ENCODE data around the gene CERS2. TPM values are rescaled to one million over a fixed set of nuclear protein-coding genes. Genes with fewer than 3 reads are reported as not detected.

Gene CERS2
- total RNA-seq, 1 experiment from 2014 or later = 348 TPM

DNA sequence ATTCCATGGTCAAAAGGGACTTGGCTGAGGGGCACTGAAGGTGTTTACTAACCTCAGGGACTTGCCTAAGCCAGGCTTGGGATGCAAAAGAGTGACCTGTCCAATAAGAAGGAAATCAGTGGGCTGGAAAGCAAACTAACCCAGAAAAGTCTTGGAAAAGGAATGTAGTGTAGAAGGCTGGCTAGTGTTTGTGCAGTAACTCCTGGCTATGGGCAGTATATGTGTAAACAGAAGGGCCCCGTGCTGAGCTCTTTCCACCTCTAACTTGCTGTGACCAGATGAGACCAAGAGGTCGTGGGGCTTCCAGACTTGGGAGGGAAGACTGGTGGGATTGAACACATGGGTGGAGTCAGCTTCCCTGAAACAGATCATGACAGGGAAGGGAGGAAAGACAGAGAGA, 28.0 kb upstream of the CERS2 start:
- no peaks in the 10 kb centered on the region for H3K27me3 ChIP-seq (ENCODE audit: control insufficient read depth, insufficient read depth, low read length)
- no peak overlapping the region for H3K27ac ChIP-seq (ENCODE audit: low read length)
- H3K36me3 ChIP-seq (ENCODE audit: control insufficient read depth, insufficient read depth, low read length) = no peaks in the 10 kb centered on the region
- no peak overlapping the region for H3K4me3 ChIP-seq (ENCODE audit: low read depth in 2 of 2, low read length in 2 of 2)
- no peak for DNase-seq (ENCODE audit: low read depth, low spot score)
- ChIA-PET CTCF (no interaction called here), POLR2A (no interaction called here)
- ATAC-seq = no peak
- TF ChIP-seq, protein P1, sequence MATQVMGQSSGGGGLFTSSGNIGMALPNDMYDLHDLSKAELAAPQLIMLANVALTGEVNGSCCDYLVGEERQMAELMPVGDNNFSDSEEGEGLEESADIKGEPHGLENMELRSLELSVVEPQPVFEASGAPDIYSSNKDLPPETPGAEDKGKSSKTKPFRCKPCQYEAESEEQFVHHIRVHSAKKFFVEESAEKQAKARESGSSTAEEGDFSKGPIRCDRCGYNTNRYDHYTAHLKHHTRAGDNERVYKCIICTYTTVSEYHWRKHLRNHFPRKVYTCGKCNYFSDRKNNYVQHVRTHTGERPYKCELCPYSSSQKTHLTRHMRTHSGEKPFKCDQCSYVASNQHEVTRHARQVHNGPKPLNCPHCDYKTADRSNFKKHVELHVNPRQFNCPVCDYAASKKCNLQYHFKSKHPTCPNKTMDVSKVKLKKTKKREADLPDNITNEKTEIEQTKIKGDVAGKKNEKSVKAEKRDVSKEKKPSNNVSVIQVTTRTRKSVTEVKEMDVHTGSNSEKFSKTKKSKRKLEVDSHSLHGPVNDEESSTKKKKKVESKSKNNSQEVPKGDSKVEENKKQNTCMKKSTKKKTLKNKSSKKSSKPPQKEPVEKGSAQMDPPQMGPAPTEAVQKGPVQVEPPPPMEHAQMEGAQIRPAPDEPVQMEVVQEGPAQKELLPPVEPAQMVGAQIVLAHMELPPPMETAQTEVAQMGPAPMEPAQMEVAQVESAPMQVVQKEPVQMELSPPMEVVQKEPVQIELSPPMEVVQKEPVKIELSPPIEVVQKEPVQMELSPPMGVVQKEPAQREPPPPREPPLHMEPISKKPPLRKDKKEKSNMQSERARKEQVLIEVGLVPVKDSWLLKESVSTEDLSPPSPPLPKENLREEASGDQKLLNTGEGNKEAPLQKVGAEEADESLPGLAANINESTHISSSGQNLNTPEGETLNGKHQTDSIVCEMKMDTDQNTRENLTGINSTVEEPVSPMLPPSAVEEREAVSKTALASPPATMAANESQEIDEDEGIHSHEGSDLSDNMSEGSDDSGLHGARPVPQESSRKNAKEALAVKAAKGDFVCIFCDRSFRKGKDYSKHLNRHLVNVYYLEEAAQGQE (IDR thresholded peaks at IDR 0.05; ENCODE audit: insufficient read depth in 1 of 2, low read depth in 2 of 2, low read length in 1 of 2) = no peak
- TF ChIP-seq SIN3A (IDR thresholded peaks at IDR 0.05; ENCODE audit: borderline replicate concordance, insufficient read depth, low read depth, low read length) = no peak
- TF ChIP-seq, protein P2, sequence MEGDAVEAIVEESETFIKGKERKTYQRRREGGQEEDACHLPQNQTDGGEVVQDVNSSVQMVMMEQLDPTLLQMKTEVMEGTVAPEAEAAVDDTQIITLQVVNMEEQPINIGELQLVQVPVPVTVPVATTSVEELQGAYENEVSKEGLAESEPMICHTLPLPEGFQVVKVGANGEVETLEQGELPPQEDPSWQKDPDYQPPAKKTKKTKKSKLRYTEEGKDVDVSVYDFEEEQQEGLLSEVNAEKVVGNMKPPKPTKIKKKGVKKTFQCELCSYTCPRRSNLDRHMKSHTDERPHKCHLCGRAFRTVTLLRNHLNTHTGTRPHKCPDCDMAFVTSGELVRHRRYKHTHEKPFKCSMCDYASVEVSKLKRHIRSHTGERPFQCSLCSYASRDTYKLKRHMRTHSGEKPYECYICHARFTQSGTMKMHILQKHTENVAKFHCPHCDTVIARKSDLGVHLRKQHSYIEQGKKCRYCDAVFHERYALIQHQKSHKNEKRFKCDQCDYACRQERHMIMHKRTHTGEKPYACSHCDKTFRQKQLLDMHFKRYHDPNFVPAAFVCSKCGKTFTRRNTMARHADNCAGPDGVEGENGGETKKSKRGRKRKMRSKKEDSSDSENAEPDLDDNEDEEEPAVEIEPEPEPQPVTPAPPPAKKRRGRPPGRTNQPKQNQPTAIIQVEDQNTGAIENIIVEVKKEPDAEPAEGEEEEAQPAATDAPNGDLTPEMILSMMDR (IDR thresholded peaks at IDR 0.05) = no peak
- TF ChIP-seq POLR2AphosphoS5 (IDR thresholded peaks at IDR 0.05; ENCODE audit: low read depth, low read length) = no peak
- TF ChIP-seq TCF7L2 (IDR thresholded peaks at IDR 0.05; ENCODE audit: low read depth, low read length) = no peak
- no peaks in the 10 kb centered on the region for H3K4me1 ChIP-seq (ENCODE audit: control insufficient read depth, insufficient read depth, low read length)
- in situ Hi-C loops (cut with HindIII; ENCODE audit: low pct_unique_long_range_greater_than_20kb, low sequenced_read_pairs) = no loop called here
- no peaks in the 10 kb centered on the region for H3K9me3 ChIP-seq (ENCODE audit: control insufficient read depth, insufficient read depth, low read depth, low read length)
- intact Hi-C loops (cut with micrococcal nuclease; ENCODE audit: unreplicated experiment) = no loop called here
- no TSS peak for BruUV-seq (replicated peaks)

DNA sequence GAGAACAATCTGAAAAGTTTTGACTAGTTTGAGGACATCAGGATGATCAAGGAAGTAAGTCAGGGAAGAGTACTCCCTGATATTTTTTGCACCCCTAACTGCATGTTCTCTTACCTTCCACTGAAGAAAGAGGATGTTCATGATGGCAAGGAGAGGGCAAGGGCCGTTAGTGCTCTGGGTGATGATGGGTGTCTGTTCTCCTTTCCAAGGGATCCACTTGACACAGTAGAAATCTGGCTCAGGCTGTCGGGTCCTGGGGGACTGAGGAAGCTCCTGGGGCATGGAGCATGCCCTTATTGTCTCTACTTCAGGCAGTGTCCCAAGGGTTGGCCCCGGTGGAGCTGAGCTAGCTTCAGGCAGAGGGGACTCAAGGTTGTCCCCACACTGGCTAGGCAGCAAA, 27.4 kb upstream of the CERS2 start:
- no peak for ATAC-seq
- Histone ChIP-seq H3K4me3 (ENCODE audit: low read depth in 2 of 2, low read length in 2 of 2) (no peak overlapping the region), H3K27ac (ENCODE audit: low read length) (no peak overlapping the region), H3K9me3 (ENCODE audit: control insufficient read depth, insufficient read depth, low read depth, low read length) (no peaks in the 10 kb centered on the region), H3K36me3 (ENCODE audit: control insufficient read depth, insufficient read depth, low read length) (no peaks in the 10 kb centered on the region), H3K4me1 (ENCODE audit: control insufficient read depth, insufficient read depth, low read length) (no peaks in the 10 kb centered on the region), H3K27me3 (ENCODE audit: control insufficient read depth, insufficient read depth, low read length) (no peaks in the 10 kb centered on the region)
- ChIA-PET CTCF (no interaction called here), POLR2A (no interaction called here)
- no TSS peak for BruUV-seq (replicated peaks)
- TF ChIP-seq, protein P1 (IDR thresholded peaks at IDR 0.05; ENCODE audit: insufficient read depth in 1 of 2, low read depth in 2 of 2, low read length in 1 of 2) = no peak
- TF ChIP-seq SIN3A (IDR thresholded peaks at IDR 0.05; ENCODE audit: borderline replicate concordance, insufficient read depth, low read depth, low read length) = no peak
- no peak for TF ChIP-seq TCF7L2 (IDR thresholded peaks at IDR 0.05; ENCODE audit: low read depth, low read length)
- TF ChIP-seq POLR2AphosphoS5 (IDR thresholded peaks at IDR 0.05; ENCODE audit: low read depth, low read length) = no peak
- TF ChIP-seq, protein P2 (IDR thresholded peaks at IDR 0.05) = no peak
- DNase-seq (ENCODE audit: low read depth, low spot score) = no peak
- intact Hi-C loops (cut with micrococcal nuclease; ENCODE audit: unreplicated experiment) = no loop called here
- in situ Hi-C loops (cut with HindIII; ENCODE audit: low pct_unique_long_range_greater_than_20kb, low sequenced_read_pairs) = no loop called here

Measured in Panc1 (cell line).